H1 (cell line): ENCODE results near the gene ACRV1. TPM values are rescaled to one million over a fixed set of nuclear protein-coding genes. Genes with fewer than 3 reads are reported as not detected.

Source experiments
- CBX8 ChIP-seq: fragments of 300-800, 300-1000 bp; sonication (generic); IDR thresholded peaks from 2 replicates; pipeline ENCODE4 v1.7.1; 2016; ENCODE audit warnings: low read depth, low read length, borderline replicate concordance
- CREB1 ChIP-seq: IDR thresholded peaks from 2 replicates; pipeline ENCODE4 v1.6.1; 2012; ENCODE audit warnings: inconsistent platforms
- JUND ChIP-seq: IDR thresholded peaks from 2 replicates; pipeline ENCODE4 v1.6.1; 2011; ENCODE audit warnings: mild to moderate bottlenecking, improper control_type of control experiment, low read length
- NANOG ChIP-seq: IDR thresholded peaks from 2 replicates; pipeline ENCODE4 v1.6.1; 2011; ENCODE audit warnings: low read length, low read depth, mild to moderate bottlenecking, inconsistent platforms; ENCODE audit not compliant: insufficient read depth, poor library complexity, severe bottlenecking
- RBBP5 ChIP-seq: IDR thresholded peaks from 2 replicates; pipeline ENCODE4 v1.7.1; 2012; ENCODE audit warnings: low read depth, mild to moderate bottlenecking, inconsistent platforms, low read length, moderate library complexity, borderline replicate concordance
- SP2 ChIP-seq: IDR thresholded peaks from 2 replicates; pipeline ENCODE4 v1.6.1; 2012; ENCODE audit warnings: mild to moderate bottlenecking, low read length, inconsistent platforms
- TAF7 ChIP-seq: optimal IDR thresholded peaks from 2 replicates; pipeline ENCODE3; 2011; ENCODE audit warnings: low read depth, mild to moderate bottlenecking, inconsistent platforms, low read length, moderate library complexity, borderline replicate concordance
- YY1 ChIP-seq: IDR thresholded peaks from 2 replicates; pipeline ENCODE4 v1.6.1; 2011; ENCODE audit warnings: low read depth, mild to moderate bottlenecking, low read length
- polyA plus RNA-seq, 7 experiments: library from polyadenylated mRNA; depleted of rRNA in 3 of 7; stranded (reverse) in 5 of 7; unstranded in 2 of 7; fragments of >200 nt in 5 of 7; fragments of 200-250 nt in 2 of 7; gene quantifications; 1 replicate in 5 of 7; 2 replicates in 1 of 7; 4 replicates in 1 of 7; pipeline versions ENCODE4 v1.2.1 to v1.2.3, GENCODE V29; 2011 to 2013; ENCODE audit warnings: missing spikeins in 2 of 7, mixed read lengths in 2 of 7
- total RNA-seq: library from RNA; stranded (reverse); fragmentation: NEBNext Ultra II Directional; extraction: Animal tissue kit (Norgen Biotek cat#: 25700); gene quantifications from 2 replicates; pipeline ENCODE4 v1.2.1, GENCODE V29; 2021
- TF ChIP-seq, protein P1 (sequence below): IDR thresholded peaks from 2 replicates; pipeline ENCODE4 v1.6.1; 2012; ENCODE audit warnings: low read length, inconsistent platforms

The ACRV1 gene
- total and polyA plus RNA-seq, 2 of the 8 experiments (the other 6 are each of a cell fraction or from before 2014, with no cell fraction given) = 0.06 TPM; not detected in 1

DNA sequence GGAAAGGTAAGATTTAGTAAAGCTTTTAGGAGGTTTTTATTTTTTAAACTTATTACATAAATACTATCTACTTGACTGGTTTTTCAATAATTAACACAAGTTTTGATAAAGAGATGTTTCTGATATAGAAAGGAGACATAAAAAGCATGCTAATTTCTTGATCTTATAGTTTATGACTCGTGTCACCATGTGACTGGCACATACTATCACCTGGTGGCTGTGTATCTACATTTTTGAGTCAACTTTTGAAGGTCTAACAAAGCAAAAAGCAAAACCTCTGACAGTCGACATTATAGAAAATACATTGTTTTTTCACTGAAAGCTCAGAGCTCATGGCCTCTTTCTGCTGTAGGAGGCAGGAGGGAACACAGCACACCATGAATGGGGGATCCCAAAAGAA, 810 bp downstream of the ACRV1 start (continued):
- TF ChIP-seq, protein P1, sequence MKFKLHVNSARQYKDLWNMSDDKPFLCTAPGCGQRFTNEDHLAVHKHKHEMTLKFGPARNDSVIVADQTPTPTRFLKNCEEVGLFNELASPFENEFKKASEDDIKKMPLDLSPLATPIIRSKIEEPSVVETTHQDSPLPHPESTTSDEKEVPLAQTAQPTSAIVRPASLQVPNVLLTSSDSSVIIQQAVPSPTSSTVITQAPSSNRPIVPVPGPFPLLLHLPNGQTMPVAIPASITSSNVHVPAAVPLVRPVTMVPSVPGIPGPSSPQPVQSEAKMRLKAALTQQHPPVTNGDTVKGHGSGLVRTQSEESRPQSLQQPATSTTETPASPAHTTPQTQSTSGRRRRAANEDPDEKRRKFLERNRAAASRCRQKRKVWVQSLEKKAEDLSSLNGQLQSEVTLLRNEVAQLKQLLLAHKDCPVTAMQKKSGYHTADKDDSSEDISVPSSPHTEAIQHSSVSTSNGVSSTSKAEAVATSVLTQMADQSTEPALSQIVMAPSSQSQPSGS = no peak
- no peak for TF ChIP-seq SP2
- TF ChIP-seq JUND = no peak
- TF ChIP-seq CREB1 = no peak
- no peak for TF ChIP-seq TAF7
- TF ChIP-seq RBBP5 = no peak
- TF ChIP-seq CBX8 = no peak
- TF ChIP-seq NANOG = no peak
- TF ChIP-seq YY1 = no peak
